ENCODE results near the gene ANKRD29. TPM values are rescaled to one million over a fixed set of nuclear protein-coding genes. Genes with fewer than 3 reads are reported as not detected.

Gene ANKRD29
- total RNA-seq, 1 experiment from 2014 or later, result 8.2 TPM

DNA sequence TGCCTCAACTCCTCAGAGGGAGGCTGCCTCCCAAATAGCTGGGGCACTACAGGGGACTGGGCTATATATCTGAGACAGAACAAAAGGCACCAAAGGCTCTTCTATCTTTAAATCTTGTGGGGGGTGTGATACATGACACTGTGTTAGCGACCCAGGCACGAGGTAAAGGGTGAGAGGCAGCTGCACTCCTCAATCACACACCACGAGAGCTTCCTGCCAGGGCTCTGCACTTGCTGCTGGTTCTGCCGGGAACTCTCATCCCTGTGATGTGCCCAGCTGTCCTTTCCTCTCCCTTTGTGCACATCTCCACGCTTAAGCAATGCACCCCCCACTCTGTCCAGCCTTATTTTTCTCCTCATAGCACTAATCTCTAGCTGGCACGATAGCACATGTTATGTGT lies 108.8 kb downstream of the ANKRD29 start:
- H3K27me3 Mint-ChIP-seq (ENCODE audit: insufficient read depth, unreplicated experiment), result no peaks in the 10 kb centered on the region
- DNase-seq, result no peak
- BruUV-seq (replicated peaks), result no TSS peak
- Histone ChIP-seq H3K27me3 (replicated peaks; ENCODE audit: control insufficient read depth, insufficient read depth, low read length) (no peaks in the 10 kb centered on the region), H3K36me3 (ENCODE audit: control insufficient read depth, insufficient read depth, low read length) (no peaks in the 10 kb centered on the region), H3K9me3 (no peaks in the 10 kb centered on the region), H3K4me1 (no peaks in the 10 kb centered on the region), H3K4me3 (ENCODE audit: low read depth, low read length) (no peak overlapping the region)
- H3K9me3 Mint-ChIP-seq (ENCODE audit: unreplicated experiment), result no peaks in the 10 kb centered on the region
- intact Hi-C loops (cut with micrococcal nuclease; ENCODE audit: unreplicated experiment), result no loop called here
- ChIA-PET POLR2A (no interaction called here), CTCF (interaction anchor here (1.1 kb wide), 1 partner anchor 149 kb away, joined by 3 read pairs; no protein-coding TSS in a partner anchor)
- TF ChIP-seq, protein P1, sequence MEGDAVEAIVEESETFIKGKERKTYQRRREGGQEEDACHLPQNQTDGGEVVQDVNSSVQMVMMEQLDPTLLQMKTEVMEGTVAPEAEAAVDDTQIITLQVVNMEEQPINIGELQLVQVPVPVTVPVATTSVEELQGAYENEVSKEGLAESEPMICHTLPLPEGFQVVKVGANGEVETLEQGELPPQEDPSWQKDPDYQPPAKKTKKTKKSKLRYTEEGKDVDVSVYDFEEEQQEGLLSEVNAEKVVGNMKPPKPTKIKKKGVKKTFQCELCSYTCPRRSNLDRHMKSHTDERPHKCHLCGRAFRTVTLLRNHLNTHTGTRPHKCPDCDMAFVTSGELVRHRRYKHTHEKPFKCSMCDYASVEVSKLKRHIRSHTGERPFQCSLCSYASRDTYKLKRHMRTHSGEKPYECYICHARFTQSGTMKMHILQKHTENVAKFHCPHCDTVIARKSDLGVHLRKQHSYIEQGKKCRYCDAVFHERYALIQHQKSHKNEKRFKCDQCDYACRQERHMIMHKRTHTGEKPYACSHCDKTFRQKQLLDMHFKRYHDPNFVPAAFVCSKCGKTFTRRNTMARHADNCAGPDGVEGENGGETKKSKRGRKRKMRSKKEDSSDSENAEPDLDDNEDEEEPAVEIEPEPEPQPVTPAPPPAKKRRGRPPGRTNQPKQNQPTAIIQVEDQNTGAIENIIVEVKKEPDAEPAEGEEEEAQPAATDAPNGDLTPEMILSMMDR (IDR thresholded peaks at IDR 0.05; ENCODE audit: insufficient read depth in 1 of 2, low read depth in 1 of 2, low read length in 1 of 2, severe bottlenecking in 1 of 2, unreplicated experiment in 1 of 2), result no peak
- no peaks in the 10 kb centered on the region for H3K4me1 Mint-ChIP-seq (ENCODE audit: low read depth, unreplicated experiment)
- peaks cover 43% of the 10 kb centered on the region for H3K36me3 Mint-ChIP-seq (ENCODE audit: insufficient read depth, unreplicated experiment)
- no peak overlapping the region for H3K27ac Mint-ChIP-seq (ENCODE audit: unreplicated experiment)
- no peak overlapping the region for H3K4me3 Mint-ChIP-seq (ENCODE audit: unreplicated experiment)

DNA sequence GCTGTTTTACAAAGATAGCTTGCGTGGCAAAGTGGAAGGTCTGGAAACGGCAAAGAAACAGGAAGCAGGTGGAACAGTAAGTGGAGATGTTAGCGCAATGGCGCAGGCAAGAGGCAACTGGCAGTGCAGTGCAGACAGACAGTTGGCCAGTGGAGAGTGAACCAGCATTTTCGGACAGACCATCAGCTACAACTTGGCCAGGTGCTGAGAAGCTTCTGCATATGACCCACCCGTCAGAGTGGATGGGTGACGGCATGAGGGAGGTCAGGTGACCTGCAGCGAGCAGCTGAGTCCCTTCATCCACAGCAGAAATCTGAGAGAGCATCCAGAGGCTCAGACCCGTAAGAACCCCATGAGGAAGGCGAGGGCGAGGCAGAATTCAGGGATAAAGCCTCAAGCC lies 110.2 kb downstream of the ANKRD29 start:
- TF ChIP-seq, protein P1 (IDR thresholded peaks at IDR 0.05; ENCODE audit: insufficient read depth in 1 of 2, low read depth in 1 of 2, low read length in 1 of 2, severe bottlenecking in 1 of 2, unreplicated experiment in 1 of 2), result no peak
- no peak overlapping the region for H3K4me3 Mint-ChIP-seq (ENCODE audit: unreplicated experiment)
- H3K27ac Mint-ChIP-seq (ENCODE audit: unreplicated experiment), result no peak overlapping the region
- CTCF ChIA-PET, result no interaction called here
- intact Hi-C loops (cut with micrococcal nuclease; ENCODE audit: unreplicated experiment), result no loop called here
- Histone ChIP-seq H3K27me3 (replicated peaks; ENCODE audit: control insufficient read depth, insufficient read depth, low read length) (no peaks in the 10 kb centered on the region), H3K4me3 (ENCODE audit: low read depth, low read length) (no peak overlapping the region), H3K9me3 (no peaks in the 10 kb centered on the region), H3K36me3 (ENCODE audit: control insufficient read depth, insufficient read depth, low read length) (no peaks in the 10 kb centered on the region), H3K4me1 (no peaks in the 10 kb centered on the region)
- POLR2A ChIA-PET, result no interaction called here
- H3K4me1 Mint-ChIP-seq (ENCODE audit: low read depth, unreplicated experiment), result peaks cover 7% of the 10 kb centered on the region
- no peak for DNase-seq
- H3K36me3 Mint-ChIP-seq (ENCODE audit: insufficient read depth, unreplicated experiment), result peaks cover 41% of the 10 kb centered on the region
- no TSS peak for BruUV-seq (replicated peaks)
- H3K9me3 Mint-ChIP-seq (ENCODE audit: unreplicated experiment), result no peaks in the 10 kb centered on the region
- no peaks in the 10 kb centered on the region for H3K27me3 Mint-ChIP-seq (ENCODE audit: insufficient read depth, unreplicated experiment)

GRCh38 chr18:23551978-23552377 lies 110.7 kb downstream of the ANKRD29 start:
- intact Hi-C loops (cut with micrococcal nuclease; ENCODE audit: unreplicated experiment), result no loop called here
- peaks cover 7% of the 10 kb centered on the region for H3K4me1 Mint-ChIP-seq (ENCODE audit: low read depth, unreplicated experiment)
- no peak overlapping the region for H3K27ac Mint-ChIP-seq (ENCODE audit: unreplicated experiment)
- no TSS peak for BruUV-seq (replicated peaks)
- CTCF ChIA-PET, result no interaction called here
- Histone ChIP-seq H3K4me3 (ENCODE audit: low read depth, low read length) (no peak overlapping the region), H3K27me3 (replicated peaks; ENCODE audit: control insufficient read depth, insufficient read depth, low read length) (no peaks in the 10 kb centered on the region), H3K9me3 (no peaks in the 10 kb centered on the region), H3K36me3 (ENCODE audit: control insufficient read depth, insufficient read depth, low read length) (no peaks in the 10 kb centered on the region), H3K4me1 (no peaks in the 10 kb centered on the region)
- H3K4me3 Mint-ChIP-seq (ENCODE audit: unreplicated experiment), result no peak overlapping the region
- H3K9me3 Mint-ChIP-seq (ENCODE audit: unreplicated experiment), result no peaks in the 10 kb centered on the region
- POLR2A ChIA-PET, result interaction anchor here (0.6 kb wide), 1 partner anchor 25 kb away, joined by 4 read pairs; no protein-coding TSS in a partner anchor
- no peak for DNase-seq
- H3K27me3 Mint-ChIP-seq (ENCODE audit: insufficient read depth, unreplicated experiment), result no peaks in the 10 kb centered on the region
- H3K36me3 Mint-ChIP-seq (ENCODE audit: insufficient read depth, unreplicated experiment), result peaks cover 41% of the 10 kb centered on the region
- TF ChIP-seq, protein P1 (IDR thresholded peaks at IDR 0.05; ENCODE audit: insufficient read depth in 1 of 2, low read depth in 1 of 2, low read length in 1 of 2, severe bottlenecking in 1 of 2, unreplicated experiment in 1 of 2), result no peak

Data from Caco-2 (cell line).